ENCODE results near the gene ATRNL1.
"Not testable (repeated sequence)": the region's sequence is repeated elsewhere in the genome, so short reads cannot be mapped to it uniquely, and the experiment has no call there.

Gene ATRNL1

GRCh38 chr10:115777646-115778045, 684.5 kb downstream of the ATRNL1 start:
- H3K4me3 ChIP-seq (ENCODE audit: low read length), result no peak overlapping the region
- H3K4me1 ChIP-seq (ENCODE audit: insufficient read depth, low read length), result no peaks in the 10 kb centered on the region
- H3K27me3 ChIP-seq (ENCODE audit: insufficient read depth, low read length), result no peaks in the 10 kb centered on the region
- H3K36me3 ChIP-seq (ENCODE audit: insufficient read depth, low read depth, low read length), result no peaks in the 10 kb centered on the region
- H3K27ac ChIP-seq (ENCODE audit: low read length), result no peak overlapping the region
- H3K9ac ChIP-seq (ENCODE audit: low read depth, low read length), result no peak overlapping the region
- H3K9me3 ChIP-seq (ENCODE audit: insufficient read depth, low read depth, low read length), result no peaks in the 10 kb centered on the region

- H3K36me3 ChIP-seq (ENCODE audit: insufficient read depth, low read depth, low read length), result no peaks in the 10 kb centered on the region
- H3K4me1 ChIP-seq (ENCODE audit: insufficient read depth, low read length), result peaks cover 9% of the 10 kb centered on the region; the same call in 1 of the 2 replicates
- H3K9ac ChIP-seq (ENCODE audit: low read depth, low read length), result no peak overlapping the region
- H3K4me3 ChIP-seq (ENCODE audit: low read length), result no peak overlapping the region
- H3K27me3 ChIP-seq (ENCODE audit: insufficient read depth, low read length), result no peaks in the 10 kb centered on the region
- no peak overlapping the region for H3K27ac ChIP-seq (ENCODE audit: low read length)
- no peaks in the 10 kb centered on the region; the same call in 1 of the 2 replicates for H3K9me3 ChIP-seq (ENCODE audit: insufficient read depth, low read depth, low read length)
These were observed 697.1 kb downstream of the ATRNL1 start for GRCh38 chr10:115790220-115790619.

GRCh38 chr10:115795964-115796363, 702.8 kb downstream of the ATRNL1 start:
- Histone ChIP-seq H3K9me3 (ENCODE audit: insufficient read depth, low read depth, low read length) (no peaks in the 10 kb centered on the region; the same call in 1 of the 2 replicates), H3K27ac (ENCODE audit: low read length) (no peak overlapping the region), H3K27me3 (ENCODE audit: insufficient read depth, low read length) (no peaks in the 10 kb centered on the region), H3K4me1 (ENCODE audit: insufficient read depth, low read length) (peaks cover 7% of the 10 kb centered on the region), H3K36me3 (ENCODE audit: insufficient read depth, low read depth, low read length) (no peaks in the 10 kb centered on the region), H3K9ac (ENCODE audit: low read depth, low read length) (no peak overlapping the region), H3K4me3 (ENCODE audit: low read length) (no peak overlapping the region)

- peak overlapping the region; percentile 31; the same call in 1 of the 2 replicates for H3K4me3 ChIP-seq (ENCODE audit: low read length)
- no peaks in the 10 kb centered on the region for H3K9me3 ChIP-seq (ENCODE audit: insufficient read depth, low read depth, low read length)
- peaks cover 15% of the 10 kb centered on the region for H3K4me1 ChIP-seq (ENCODE audit: insufficient read depth, low read length)
These were observed 708.3 kb downstream of the ATRNL1 start for GRCh38 chr10:115801457-115801856.

GRCh38 chr10:115801992-115802391, 708.8 kb downstream of the ATRNL1 start:
- Histone ChIP-seq H3K9me3 (ENCODE audit: insufficient read depth, low read depth, low read length) (no peaks in the 10 kb centered on the region), H3K4me3 (ENCODE audit: low read length) (no peak overlapping the region), H3K27ac (ENCODE audit: low read length) (no peak overlapping the region), H3K4me1 (ENCODE audit: insufficient read depth, low read length) (peaks cover 15% of the 10 kb centered on the region), H3K9ac (ENCODE audit: low read depth, low read length) (no peak overlapping the region), H3K27me3 (ENCODE audit: insufficient read depth, low read length) (no peaks in the 10 kb centered on the region), H3K36me3 (ENCODE audit: insufficient read depth, low read depth, low read length) (no peaks in the 10 kb centered on the region)

More at GRCh38 chr10:115801457-115801856, 708.3 kb downstream of the ATRNL1 start:
- Histone ChIP-seq H3K27ac (ENCODE audit: low read length) (no peak overlapping the region), H3K9ac (ENCODE audit: low read depth, low read length) (no peak overlapping the region), H3K27me3 (ENCODE audit: insufficient read depth, low read length) (no peaks in the 10 kb centered on the region), H3K36me3 (ENCODE audit: insufficient read depth, low read depth, low read length) (no peaks in the 10 kb centered on the region)

- Histone ChIP-seq H3K36me3 (ENCODE audit: insufficient read depth, low read depth, low read length) (no peaks in the 10 kb centered on the region), H3K27me3 (ENCODE audit: insufficient read depth, low read length) (no peaks in the 10 kb centered on the region), H3K27ac (ENCODE audit: low read length) (no peak overlapping the region), H3K4me1 (ENCODE audit: insufficient read depth, low read length) (peaks cover 20% of the 10 kb centered on the region), H3K4me3 (ENCODE audit: low read length) (no peak overlapping the region), H3K9ac (ENCODE audit: low read depth, low read length) (no peak overlapping the region), H3K9me3 (ENCODE audit: insufficient read depth, low read depth, low read length) (no peaks in the 10 kb centered on the region)
These were observed 709.7 kb downstream of the ATRNL1 start for GRCh38 chr10:115802911-115803310.

- Histone ChIP-seq H3K9me3 (ENCODE audit: insufficient read depth, low read depth, low read length) (no peaks in the 10 kb centered on the region), H3K4me1 (ENCODE audit: insufficient read depth, low read length) (no peaks in the 10 kb centered on the region; the same call in 1 of the 2 replicates), H3K4me3 (ENCODE audit: low read length) (no peak overlapping the region), H3K9ac (ENCODE audit: low read depth, low read length) (no peak overlapping the region), H3K27ac (ENCODE audit: low read length) (no peak overlapping the region), H3K36me3 (ENCODE audit: insufficient read depth, low read depth, low read length) (no peaks in the 10 kb centered on the region), H3K27me3 (ENCODE audit: insufficient read depth, low read length) (no peaks in the 10 kb centered on the region)
These were observed 721.4 kb downstream of the ATRNL1 start for GRCh38 chr10:115814542-115814941.

GRCh38 chr10:115818012-115818411, 724.8 kb downstream of the ATRNL1 start:
- H3K4me1 ChIP-seq (ENCODE audit: insufficient read depth, low read length), result no peaks in the 10 kb centered on the region; the same call in 1 of the 2 replicates
- H3K27ac ChIP-seq (ENCODE audit: low read length), result no peak overlapping the region
- no peak overlapping the region for H3K4me3 ChIP-seq (ENCODE audit: low read length)
- H3K27me3 ChIP-seq (ENCODE audit: insufficient read depth, low read length), result no peaks in the 10 kb centered on the region
- H3K36me3 ChIP-seq (ENCODE audit: insufficient read depth, low read depth, low read length), result no peaks in the 10 kb centered on the region
- H3K9me3 ChIP-seq (ENCODE audit: insufficient read depth, low read depth, low read length), result no peaks in the 10 kb centered on the region
- no peak overlapping the region for H3K9ac ChIP-seq (ENCODE audit: low read depth, low read length)

- Histone ChIP-seq H3K4me3 (ENCODE audit: low read length) (no peak overlapping the region), H3K27me3 (ENCODE audit: insufficient read depth, low read length) (no peaks in the 10 kb centered on the region), H3K27ac (ENCODE audit: low read length) (no peak overlapping the region), H3K4me1 (ENCODE audit: insufficient read depth, low read length) (no peaks in the 10 kb centered on the region), H3K9me3 (ENCODE audit: insufficient read depth, low read depth, low read length) (no peaks in the 10 kb centered on the region), H3K9ac (ENCODE audit: low read depth, low read length) (no peak overlapping the region), H3K36me3 (ENCODE audit: insufficient read depth, low read depth, low read length) (no peaks in the 10 kb centered on the region)
These were observed 733.2 kb downstream of the ATRNL1 start for GRCh38 chr10:115826396-115826795.

GRCh38 chr10:115827231-115828009, 734.3 kb downstream of the ATRNL1 start:
- H3K27me3 ChIP-seq (ENCODE audit: insufficient read depth, low read length), result no peaks in the 10 kb centered on the region

GRCh38 chr10:115828182-115828581, 735.0 kb downstream of the ATRNL1 start:
- H3K27me3 ChIP-seq (ENCODE audit: insufficient read depth, low read length); H3K27ac ChIP-seq (ENCODE audit: low read length); H3K4me3 ChIP-seq (ENCODE audit: low read length); H3K36me3 ChIP-seq (ENCODE audit: insufficient read depth, low read depth, low read length); H3K9ac ChIP-seq (ENCODE audit: low read depth, low read length); H3K4me1 ChIP-seq (ENCODE audit: insufficient read depth, low read length); H3K9me3 ChIP-seq (ENCODE audit: insufficient read depth, low read depth, low read length): not testable (repeated sequence)

More at GRCh38 chr10:115827231-115828009, 734.3 kb downstream of the ATRNL1 start:
- Histone ChIP-seq H3K9ac (ENCODE audit: low read depth, low read length) (no peak overlapping the region), H3K4me1 (ENCODE audit: insufficient read depth, low read length) (no peaks in the 10 kb centered on the region), H3K4me3 (ENCODE audit: low read length) (no peak overlapping the region), H3K27ac (ENCODE audit: low read length) (no peak overlapping the region), H3K36me3 (ENCODE audit: insufficient read depth, low read depth, low read length) (no peaks in the 10 kb centered on the region), H3K9me3 (ENCODE audit: insufficient read depth, low read depth, low read length) (no peaks in the 10 kb centered on the region)

GRCh38 chr10:115829521-115830205, 736.5 kb downstream of the ATRNL1 start:
- Histone ChIP-seq H3K9me3 (ENCODE audit: insufficient read depth, low read depth, low read length) (no peaks in the 10 kb centered on the region), H3K27ac (ENCODE audit: low read length) (no peak overlapping the region), H3K4me1 (ENCODE audit: insufficient read depth, low read length) (no peaks in the 10 kb centered on the region), H3K27me3 (ENCODE audit: insufficient read depth, low read length) (no peaks in the 10 kb centered on the region), H3K36me3 (ENCODE audit: insufficient read depth, low read depth, low read length) (no peaks in the 10 kb centered on the region), H3K9ac (ENCODE audit: low read depth, low read length) (no peak overlapping the region), H3K4me3 (ENCODE audit: low read length) (no peak overlapping the region)

Measured in iPS-20b (cell line).